OCI-LY1 (cell line): ENCODE results near the gene DACH1.

Experiments used
- CTCF ChIP-seq: fragments of 200-600 bp; sonication (generic), shearing (Covaris generic); IDR thresholded peaks from 2 replicates; pipeline ENCODE4 v1.5.1; 2017; ENCODE audit warnings: mild to moderate bottlenecking, antibody characterized with exemption, low read length, moderate library complexity, mixed read lengths
- EZH2 ChIP-seq: fragments of 200-600 bp; sonication (generic), shearing (Covaris generic); IDR thresholded peaks from 2 replicates; pipeline ENCODE4 v1.8.0; 2017; ENCODE audit warnings: borderline replicate concordance, mixed run types, mild to moderate bottlenecking, antibody characterized with exemption, low read length, moderate library complexity, mixed read lengths

GRCh38 chr13:71603255-71603654 is 263.7 kb downstream of the DACH1 start:
- TF ChIP-seq CTCF (no peak), EZH2 (no peak)
